GM18909 (cell line): ENCODE results near the gene LPIN1.
"Not testable (repeated sequence)": the region's sequence is repeated elsewhere in the genome, so short reads cannot be mapped to it uniquely, and the experiment has no call there.

Experiments
- ATAC-seq: cut with Tn5 transposase; IDR thresholded peaks from one replicate; pipeline ENCODE4 v1.9.1; 2021; ENCODE audit warnings: mild to moderate bottlenecking; ENCODE audit not compliant: unreplicated experiment, poor library complexity

LPIN1 gene

GRCh38 chr2:11827547-11827946 lies 81.1 kb downstream of the LPIN1 start:
- peak; percentile 42 for ATAC-seq

- ATAC-seq: no peak
Measured at GRCh38 chr2:11828933-11829323, 82.5 kb downstream of the LPIN1 start.

GRCh38 chr2:11829324-11829946 lies 83.0 kb downstream of the LPIN1 start:
- ATAC-seq: peak; percentile 37

- peak; percentile 77 for ATAC-seq
Measured at GRCh38 chr2:11829947-11830707, 83.7 kb downstream of the LPIN1 start.

GRCh38 chr2:11830708-11831301 lies 84.4 kb downstream of the LPIN1 start:
- no peak for ATAC-seq

- no peak for ATAC-seq
Measured at GRCh38 chr2:11831415-11831814, 85.0 kb downstream of the LPIN1 start.

GRCh38 chr2:11832531-11832930 lies 86.1 kb downstream of the LPIN1 start:
- ATAC-seq: no peak

GRCh38 chr2:11833601-11834000 lies 87.2 kb downstream of the LPIN1 start:
- ATAC-seq: no peak

GRCh38 chr2:11835403-11835802 lies 89.0 kb downstream of the LPIN1 start:
- ATAC-seq: no peak

- no peak for ATAC-seq
Measured at GRCh38 chr2:11836647-11837219, 90.3 kb downstream of the LPIN1 start.

GRCh38 chr2:11837875-11838734 lies 91.7 kb downstream of the LPIN1 start:
- ATAC-seq: no peak

GRCh38 chr2:11839916-11840315 lies 93.5 kb downstream of the LPIN1 start:
- ATAC-seq: no peak

GRCh38 chr2:11842336-11842735 lies 95.9 kb downstream of the LPIN1 start:
- ATAC-seq: no peak

- ATAC-seq: not testable (repeated sequence)
Measured at GRCh38 chr2:11844798-11845197, 98.4 kb downstream of the LPIN1 start.

- ATAC-seq: not testable (repeated sequence)
Measured at GRCh38 chr2:11847935-11848334, 101.5 kb downstream of the LPIN1 start.

GRCh38 chr2:11850082-11850481 lies 103.7 kb downstream of the LPIN1 start:
- ATAC-seq: no peak

- ATAC-seq: no peak
Measured at GRCh38 chr2:11852526-11853196, 106.2 kb downstream of the LPIN1 start.

- ATAC-seq: no peak
Measured at GRCh38 chr2:11853197-11853588, 106.8 kb downstream of the LPIN1 start.

GRCh38 chr2:11855064-11855760 lies 108.8 kb downstream of the LPIN1 start:
- ATAC-seq: no peak
